ENCODE measurements around the gene LIMA1.

LIMA1 gene

DNA sequence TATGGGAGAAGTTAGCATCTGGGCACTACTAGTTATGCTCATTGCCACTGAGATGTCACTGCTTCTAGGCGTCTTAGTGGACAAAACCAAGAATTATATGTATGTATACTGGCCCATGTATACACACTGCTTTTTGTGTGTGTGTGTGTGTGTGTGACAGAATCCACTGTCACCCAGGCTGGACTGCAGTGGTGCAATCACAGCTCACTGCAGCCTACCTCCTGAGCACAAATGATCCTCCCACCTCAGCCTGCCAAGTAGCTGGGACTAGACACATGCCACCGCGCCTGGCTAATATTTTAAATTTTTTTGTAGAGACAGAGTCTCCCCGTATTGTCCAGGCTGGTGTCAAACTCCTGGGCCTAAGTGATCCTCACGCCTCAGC lies 25.2 kb downstream of the LIMA1 start:
- TF ChIP-seq, protein P1, sequence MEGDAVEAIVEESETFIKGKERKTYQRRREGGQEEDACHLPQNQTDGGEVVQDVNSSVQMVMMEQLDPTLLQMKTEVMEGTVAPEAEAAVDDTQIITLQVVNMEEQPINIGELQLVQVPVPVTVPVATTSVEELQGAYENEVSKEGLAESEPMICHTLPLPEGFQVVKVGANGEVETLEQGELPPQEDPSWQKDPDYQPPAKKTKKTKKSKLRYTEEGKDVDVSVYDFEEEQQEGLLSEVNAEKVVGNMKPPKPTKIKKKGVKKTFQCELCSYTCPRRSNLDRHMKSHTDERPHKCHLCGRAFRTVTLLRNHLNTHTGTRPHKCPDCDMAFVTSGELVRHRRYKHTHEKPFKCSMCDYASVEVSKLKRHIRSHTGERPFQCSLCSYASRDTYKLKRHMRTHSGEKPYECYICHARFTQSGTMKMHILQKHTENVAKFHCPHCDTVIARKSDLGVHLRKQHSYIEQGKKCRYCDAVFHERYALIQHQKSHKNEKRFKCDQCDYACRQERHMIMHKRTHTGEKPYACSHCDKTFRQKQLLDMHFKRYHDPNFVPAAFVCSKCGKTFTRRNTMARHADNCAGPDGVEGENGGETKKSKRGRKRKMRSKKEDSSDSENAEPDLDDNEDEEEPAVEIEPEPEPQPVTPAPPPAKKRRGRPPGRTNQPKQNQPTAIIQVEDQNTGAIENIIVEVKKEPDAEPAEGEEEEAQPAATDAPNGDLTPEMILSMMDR (IDR thresholded peaks at IDR 0.05; ENCODE audit: borderline replicate concordance, extremely low read depth, low read length, poor library complexity, severe bottlenecking) = no peak
- TF ChIP-seq EZH2 (IDR thresholded peaks at IDR 0.05; ENCODE audit: borderline replicate concordance, low read depth, low read length, severe bottlenecking) = no peak
- Histone ChIP-seq H3K4me3 (ENCODE audit: low read depth in 1 of 2, low read length in 2 of 2) (no peak overlapping the region), H3K79me2 (ENCODE audit: insufficient read depth, low read length) (no peaks in the 10 kb centered on the region), H4K20me1 (ENCODE audit: insufficient read depth, low read length) (no peaks in the 10 kb centered on the region), H3K9me3 (ENCODE audit: insufficient read depth, low read length, severe bottlenecking) (no peaks in the 10 kb centered on the region), H2AFZ (ENCODE audit: low read depth, low read length) (no peak overlapping the region), H3K4me1 (ENCODE audit: insufficient read depth, low read length) (no peaks in the 10 kb centered on the region), H3K27ac (ENCODE audit: low read length) (no peak overlapping the region), H3K36me3 (ENCODE audit: insufficient read depth, low read length) (no peaks in the 10 kb centered on the region), H3K27me3 (ENCODE audit: insufficient read depth, low read length, poor library complexity) (no peaks in the 10 kb centered on the region), H3K4me2 (ENCODE audit: insufficient read depth, low read length) (no peak overlapping the region), H3K9ac (ENCODE audit: low read depth, low read length) (no peak overlapping the region)
- ATAC-seq (ENCODE audit: insufficient read depth, low read depth) (no peak), DNase-seq (no peak)

DNA sequence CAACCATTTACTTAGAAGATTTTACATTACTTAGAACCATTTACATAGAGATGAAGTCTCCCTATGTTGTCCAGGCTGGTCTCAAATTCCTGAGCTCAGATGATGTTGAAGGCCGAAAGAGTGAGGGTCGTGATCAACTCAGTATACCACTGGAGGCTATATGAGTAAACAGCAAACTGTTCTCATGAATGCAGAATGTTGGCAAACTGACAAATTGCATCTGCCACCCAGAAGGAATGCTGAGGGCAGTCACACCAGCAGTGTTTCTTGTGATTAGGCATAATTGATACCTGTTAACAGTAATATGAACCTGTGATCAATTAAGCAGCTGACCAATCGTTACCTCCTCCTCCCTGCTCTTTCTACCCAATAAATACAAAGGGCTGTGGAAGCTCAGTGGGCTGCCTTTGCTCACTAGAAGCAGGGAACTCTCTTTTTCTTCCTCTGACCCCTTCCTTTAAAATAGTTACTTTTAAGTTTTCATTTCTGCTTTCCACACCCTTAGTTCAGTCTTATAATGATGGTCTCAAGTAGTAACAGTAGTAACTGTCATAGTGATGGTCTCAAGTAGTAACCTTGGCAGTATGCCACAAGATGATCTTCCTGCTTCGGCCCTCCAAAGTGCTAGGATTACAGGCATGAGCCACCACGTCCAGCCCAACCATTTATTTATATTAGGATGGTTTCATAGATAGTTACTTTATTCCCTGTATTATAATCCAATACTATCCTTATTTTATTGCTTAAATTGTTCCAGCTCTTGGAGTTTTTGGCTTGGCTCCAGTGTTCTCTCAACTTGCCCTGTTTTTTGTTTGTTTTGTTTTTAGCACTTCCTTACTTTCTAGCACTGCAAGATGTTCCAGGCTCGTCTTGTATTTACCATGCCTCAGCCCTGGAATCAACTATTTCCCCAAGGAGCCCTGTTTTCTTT lies 25.8 kb downstream of the LIMA1 start:
- H3K79me2 ChIP-seq (ENCODE audit: insufficient read depth, low read length) = no peaks in the 10 kb centered on the region
- DNase-seq (no peak), ATAC-seq (ENCODE audit: insufficient read depth, low read depth) (no peak)
- H3K27me3 ChIP-seq (ENCODE audit: insufficient read depth, low read length, poor library complexity) = no peaks in the 10 kb centered on the region
- H3K4me2 ChIP-seq (ENCODE audit: insufficient read depth, low read length) = no peak overlapping the region
- H3K9ac ChIP-seq (ENCODE audit: low read depth, low read length) = no peak overlapping the region
- no peak for TF ChIP-seq EZH2 (IDR thresholded peaks at IDR 0.05; ENCODE audit: borderline replicate concordance, low read depth, low read length, severe bottlenecking)
- TF ChIP-seq, protein P1 (IDR thresholded peaks at IDR 0.05; ENCODE audit: borderline replicate concordance, extremely low read depth, low read length, poor library complexity, severe bottlenecking) = no peak
- no peaks in the 10 kb centered on the region for H3K4me1 ChIP-seq (ENCODE audit: insufficient read depth, low read length)
- H3K36me3 ChIP-seq (ENCODE audit: insufficient read depth, low read length) = no peaks in the 10 kb centered on the region
- no peak overlapping the region for H3K4me3 ChIP-seq (ENCODE audit: low read depth in 1 of 2, low read length in 2 of 2)
- no peak overlapping the region for H3K27ac ChIP-seq (ENCODE audit: low read length)
- H2AFZ ChIP-seq (ENCODE audit: low read depth, low read length) = no peak overlapping the region
- H4K20me1 ChIP-seq (ENCODE audit: insufficient read depth, low read length) = no peaks in the 10 kb centered on the region
- H3K9me3 ChIP-seq (ENCODE audit: insufficient read depth, low read length, severe bottlenecking) = no peaks in the 10 kb centered on the region

- H2AFZ ChIP-seq (ENCODE audit: low read depth, low read length) = no peak overlapping the region
- DNase-seq = no peak
- no peaks in the 10 kb centered on the region for H3K36me3 ChIP-seq (ENCODE audit: insufficient read depth, low read length)
- no peak for ATAC-seq (ENCODE audit: insufficient read depth, low read depth)
- no peaks in the 10 kb centered on the region for H4K20me1 ChIP-seq (ENCODE audit: insufficient read depth, low read length)
- no peak overlapping the region for H3K27ac ChIP-seq (ENCODE audit: low read length)
- no peaks in the 10 kb centered on the region for H3K4me1 ChIP-seq (ENCODE audit: insufficient read depth, low read length)
- H3K4me3 ChIP-seq (ENCODE audit: low read depth in 1 of 2, low read length in 2 of 2) = no peak overlapping the region
- H3K4me2 ChIP-seq (ENCODE audit: insufficient read depth, low read length) = no peak overlapping the region
- H3K27me3 ChIP-seq (ENCODE audit: insufficient read depth, low read length, poor library complexity) = no peaks in the 10 kb centered on the region
- no peak for TF ChIP-seq EZH2 (IDR thresholded peaks at IDR 0.05; ENCODE audit: borderline replicate concordance, low read depth, low read length, severe bottlenecking)
- TF ChIP-seq, protein P1 (IDR thresholded peaks at IDR 0.05; ENCODE audit: borderline replicate concordance, extremely low read depth, low read length, poor library complexity, severe bottlenecking) = no peak
- H3K9ac ChIP-seq (ENCODE audit: low read depth, low read length) = no peak overlapping the region
- no peaks in the 10 kb centered on the region for H3K9me3 ChIP-seq (ENCODE audit: insufficient read depth, low read length, severe bottlenecking)
- no peaks in the 10 kb centered on the region for H3K79me2 ChIP-seq (ENCODE audit: insufficient read depth, low read length)
Observed at GRCh38 chr12:50256761-50257160, 26.6 kb downstream of the LIMA1 start.

All from DND-41 (cell line).